K562 (cell line): ENCODE measurements around the gene KLK5.
A peak's percentile ranks its signal among the peaks of the same experiment; 100 is the strongest.

Experiments used
- CHD2 ChIP-seq: IDR thresholded peaks from 2 replicates; pipeline ENCODE4 v1.6.1; 2011; ENCODE audit warnings: low read depth, low read length
- EZH2 ChIP-seq: IDR thresholded peaks from 2 replicates; pipeline ENCODE4 v1.6.1; 2012; ENCODE audit warnings: low read depth, mild to moderate bottlenecking, inconsistent platforms, low read length, borderline replicate concordance
- FOS ChIP-seq: IDR thresholded peaks from 3 replicates; pipeline ENCODE4 v1.6.1; 2011; ENCODE audit not compliant: insufficient read length; ENCODE audit errors: extremely low read depth
- KLF10 ChIP-seq: fragments of 250-450 bp; sonication (Bioruptor Pico); IDR thresholded peaks from 2 replicates; pipeline ENCODE4 v1.6.1; 2021; ENCODE audit warnings: matching md5 sums
- NCOA6 ChIP-seq: fragments of 450-650 bp; IDR thresholded peaks from 2 replicates; pipeline ENCODE4 v1.6.1; 2017; ENCODE audit warnings: mild to moderate bottlenecking
- SP1 ChIP-seq: sonication (generic); formaldehyde crosslinking; IDR thresholded peaks from 2 replicates; pipeline ENCODE4 v1.8.1; 2022; ENCODE audit warnings: mild to moderate bottlenecking, missing genetic modification reagents
- ZNF184 ChIP-seq: sonication (generic); formaldehyde crosslinking; IDR thresholded peaks from 2 replicates; pipeline ENCODE4 v1.5.0; 2020; ENCODE audit warnings: missing genetic modification reagents
- ZNF444 ChIP-seq: fragments of 250-450 bp; sonication (Bioruptor Pico); IDR thresholded peaks from 2 replicates; pipeline ENCODE4 v1.4.0; 2020; ENCODE audit warnings: mild to moderate bottlenecking, moderate library complexity
- ZNF589 ChIP-seq: fragments of 200-800 bp; sonication (Bioruptor generic); IDR thresholded peaks from 2 replicates; pipeline ENCODE4 v1.6.1; 2016; ENCODE audit warnings: low read depth, missing genetic modification characterization, missing compliant biosample characterization
- TF ChIP-seq, protein P1 (sequence below): fragments of 250-450 bp; sonication (Bioruptor Pico); IDR thresholded peaks from 2 replicates; pipeline ENCODE4 v1.4.0; 2020; ENCODE audit warnings: borderline replicate concordance
- TF ChIP-seq, protein P2 (sequence below), 3 experiments: IDR thresholded peaks in 2 of 3; conservative IDR thresholded peaks in 1 of 3; 2 replicates each; pipeline ENCODE4 v1.5.1; 2011 to 2012; ENCODE audit warnings: low read length in 3 of 3, mild to moderate bottlenecking in 3 of 3, control low read depth in 2 of 3, improper control_type of control experiment in 1 of 3, inconsistent platforms in 1 of 3, low read depth in 1 of 3, mixed read lengths in 1 of 3, moderate library complexity in 1 of 3; ENCODE audit not compliant: insufficient read depth in 2 of 3
- TF ChIP-seq, protein P3 (sequence below): fragments of 450-650 bp; IDR thresholded peaks from 2 replicates; pipeline ENCODE4 v1.6.1; 2016; ENCODE audit warnings: missing biosample characterization, missing genetic modification characterization
- TF ChIP-seq, protein P4 (sequence below): sonication (generic); formaldehyde crosslinking; IDR thresholded peaks from 2 replicates; pipeline ENCODE4 v1.4.0; 2020; ENCODE audit warnings: mild to moderate bottlenecking, missing genetic modification reagents

DNA sequence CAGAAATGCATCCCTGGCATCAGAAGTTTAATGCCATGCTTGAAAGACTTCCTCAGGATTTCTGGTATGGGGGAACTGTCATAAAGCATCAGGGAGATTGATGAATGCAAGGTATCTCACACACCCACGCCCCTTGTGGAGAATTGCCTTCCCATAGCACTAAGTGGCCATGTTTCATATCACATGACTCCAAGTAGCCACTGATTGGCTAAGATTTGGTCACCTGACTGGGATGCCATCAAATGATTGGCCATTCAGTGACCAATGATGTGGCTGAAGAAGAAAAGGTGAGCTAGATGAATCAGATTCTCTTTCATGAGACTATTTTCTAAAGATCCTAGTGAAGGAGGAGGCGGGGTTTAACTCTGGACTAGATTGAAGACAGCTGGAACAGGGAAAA is 41.3 kb upstream of the KLK5 start:
- TF ChIP-seq NCOA6: no peak
- TF ChIP-seq SP1: no peak
- TF ChIP-seq, protein P1, sequence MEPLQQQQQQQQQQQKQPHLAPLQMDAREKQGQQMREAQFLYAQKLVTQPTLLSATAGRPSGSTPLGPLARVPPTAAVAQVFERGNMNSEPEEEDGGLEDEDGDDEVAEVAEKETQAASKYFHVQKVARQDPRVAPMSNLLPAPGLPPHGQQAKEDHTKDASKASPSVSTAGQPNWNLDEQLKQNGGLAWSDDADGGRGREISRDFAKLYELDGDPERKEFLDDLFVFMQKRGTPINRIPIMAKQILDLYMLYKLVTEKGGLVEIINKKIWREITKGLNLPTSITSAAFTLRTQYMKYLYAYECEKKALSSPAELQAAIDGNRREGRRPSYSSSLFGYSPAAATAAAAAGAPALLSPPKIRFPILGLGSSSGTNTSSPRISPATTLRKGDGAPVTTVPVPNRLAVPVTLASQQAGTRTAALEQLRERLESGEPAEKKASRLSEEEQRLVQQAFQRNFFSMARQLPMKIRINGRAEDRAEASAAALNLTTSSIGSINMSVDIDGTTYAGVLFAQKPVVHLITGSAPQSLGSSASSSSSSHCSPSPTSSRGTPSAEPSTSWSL (CRISPR knock-in tag): no peak
- TF ChIP-seq FOS: peak; percentile 83
- TF ChIP-seq ZNF444: no peak
- no peak for TF ChIP-seq CHD2
- TF ChIP-seq EZH2: no peak
- TF ChIP-seq, protein P2, sequence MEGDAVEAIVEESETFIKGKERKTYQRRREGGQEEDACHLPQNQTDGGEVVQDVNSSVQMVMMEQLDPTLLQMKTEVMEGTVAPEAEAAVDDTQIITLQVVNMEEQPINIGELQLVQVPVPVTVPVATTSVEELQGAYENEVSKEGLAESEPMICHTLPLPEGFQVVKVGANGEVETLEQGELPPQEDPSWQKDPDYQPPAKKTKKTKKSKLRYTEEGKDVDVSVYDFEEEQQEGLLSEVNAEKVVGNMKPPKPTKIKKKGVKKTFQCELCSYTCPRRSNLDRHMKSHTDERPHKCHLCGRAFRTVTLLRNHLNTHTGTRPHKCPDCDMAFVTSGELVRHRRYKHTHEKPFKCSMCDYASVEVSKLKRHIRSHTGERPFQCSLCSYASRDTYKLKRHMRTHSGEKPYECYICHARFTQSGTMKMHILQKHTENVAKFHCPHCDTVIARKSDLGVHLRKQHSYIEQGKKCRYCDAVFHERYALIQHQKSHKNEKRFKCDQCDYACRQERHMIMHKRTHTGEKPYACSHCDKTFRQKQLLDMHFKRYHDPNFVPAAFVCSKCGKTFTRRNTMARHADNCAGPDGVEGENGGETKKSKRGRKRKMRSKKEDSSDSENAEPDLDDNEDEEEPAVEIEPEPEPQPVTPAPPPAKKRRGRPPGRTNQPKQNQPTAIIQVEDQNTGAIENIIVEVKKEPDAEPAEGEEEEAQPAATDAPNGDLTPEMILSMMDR (IDR thresholded peaks at IDR 0.05 in 2 of 3, conservative IDR thresholded peaks at IDR 0.05 in 1 of 3; ENCODE audit: insufficient read depth in 2 of 3, low read depth in 1 of 3, low read length in 3 of 3): no peak
- no peak for TF ChIP-seq ZNF184 (CRISPR knock-in tag)
- TF ChIP-seq KLF10 (CRISPR knock-in tag): no peak
- TF ChIP-seq ZNF589 (CRISPR knock-in tag): no peak
- TF ChIP-seq, protein P3, sequence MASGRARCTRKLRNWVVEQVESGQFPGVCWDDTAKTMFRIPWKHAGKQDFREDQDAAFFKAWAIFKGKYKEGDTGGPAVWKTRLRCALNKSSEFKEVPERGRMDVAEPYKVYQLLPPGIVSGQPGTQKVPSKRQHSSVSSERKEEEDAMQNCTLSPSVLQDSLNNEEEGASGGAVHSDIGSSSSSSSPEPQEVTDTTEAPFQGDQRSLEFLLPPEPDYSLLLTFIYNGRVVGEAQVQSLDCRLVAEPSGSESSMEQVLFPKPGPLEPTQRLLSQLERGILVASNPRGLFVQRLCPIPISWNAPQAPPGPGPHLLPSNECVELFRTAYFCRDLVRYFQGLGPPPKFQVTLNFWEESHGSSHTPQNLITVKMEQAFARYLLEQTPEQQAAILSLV (tag): no peak
- TF ChIP-seq, protein P4, sequence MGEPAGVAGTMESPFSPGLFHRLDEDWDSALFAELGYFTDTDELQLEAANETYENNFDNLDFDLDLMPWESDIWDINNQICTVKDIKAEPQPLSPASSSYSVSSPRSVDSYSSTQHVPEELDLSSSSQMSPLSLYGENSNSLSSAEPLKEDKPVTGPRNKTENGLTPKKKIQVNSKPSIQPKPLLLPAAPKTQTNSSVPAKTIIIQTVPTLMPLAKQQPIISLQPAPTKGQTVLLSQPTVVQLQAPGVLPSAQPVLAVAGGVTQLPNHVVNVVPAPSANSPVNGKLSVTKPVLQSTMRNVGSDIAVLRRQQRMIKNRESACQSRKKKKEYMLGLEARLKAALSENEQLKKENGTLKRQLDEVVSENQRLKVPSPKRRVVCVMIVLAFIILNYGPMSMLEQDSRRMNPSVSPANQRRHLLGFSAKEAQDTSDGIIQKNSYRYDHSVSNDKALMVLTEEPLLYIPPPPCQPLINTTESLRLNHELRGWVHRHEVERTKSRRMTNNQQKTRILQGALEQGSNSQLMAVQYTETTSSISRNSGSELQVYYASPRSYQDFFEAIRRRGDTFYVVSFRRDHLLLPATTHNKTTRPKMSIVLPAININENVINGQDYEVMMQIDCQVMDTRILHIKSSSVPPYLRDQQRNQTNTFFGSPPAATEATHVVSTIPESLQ (CRISPR knock-in tag): no peak
